ENCODE data around the gene EPB42.
"Not testable (repeated sequence)": the region's sequence is repeated elsewhere in the genome, so short reads cannot be mapped to it uniquely, and the experiment has no call there.

- not testable (repeated sequence) for TF ChIP-seq CTCF (IDR thresholded peaks at IDR 0.05); EMX1 (CRISPR knock-in tag; IDR thresholded peaks at IDR 0.05); E2F1 (CRISPR knock-in tag; IDR thresholded peaks at IDR 0.05); FOXJ3 (CRISPR knock-in tag; IDR thresholded peaks at IDR 0.05; ENCODE audit: borderline replicate concordance); CREB1 (CRISPR knock-in tag; IDR thresholded peaks at IDR 0.05); HMGXB4 (CRISPR knock-in tag; IDR thresholded peaks at IDR 0.05); NR1H2 (CRISPR knock-in tag; IDR thresholded peaks at IDR 0.05); TCF7 (CRISPR knock-in tag; IDR thresholded peaks at IDR 0.05; ENCODE audit: low read depth); MXD4 (CRISPR knock-in tag; IDR thresholded peaks at IDR 0.05; ENCODE audit: borderline replicate concordance); NR2C2 (CRISPR knock-in tag; IDR thresholded peaks at IDR 0.05); MLX (CRISPR knock-in tag; IDR thresholded peaks at IDR 0.05); USF1 (CRISPR knock-in tag; IDR thresholded peaks at IDR 0.05); IRF2 (CRISPR knock-in tag; IDR thresholded peaks at IDR 0.05; ENCODE audit: borderline replicate concordance, low read depth); ERG (CRISPR knock-in tag; IDR thresholded peaks at IDR 0.05)
Observed at GRCh38 chr15:43167261-43167660, 53.6 kb downstream of the EPB42 start.
